Measurements from ENCODE around the gene KRTCAP2. TPM values are rescaled to one million over a fixed set of nuclear protein-coding genes. Genes with fewer than 3 reads are reported as not detected.

The KRTCAP2 gene
- total and polyA plus RNA-seq, 2 experiments from 2014 or later, result 189 to 484 TPM

- TF ChIP-seq EZH2phosphoT487 (IDR thresholded peaks at IDR 0.05; ENCODE audit: insufficient read depth, low read depth), result no peak
- no peak for TF ChIP-seq EZH2 (IDR thresholded peaks at IDR 0.05; ENCODE audit: insufficient read depth, poor library complexity, severe bottlenecking)
- Histone ChIP-seq H3K9me2 (ENCODE audit: insufficient read depth) (no peaks in the 10 kb centered on the region), H3K4me2 (ENCODE audit: unreplicated experiment) (no peak overlapping the region), H3K9me3 (ENCODE audit: low read depth) (no peaks in the 10 kb centered on the region), H3K79me2 (ENCODE audit: insufficient read depth) (no peaks in the 10 kb centered on the region), H2AFZ (no peak overlapping the region), H3F3A (ENCODE audit: insufficient read depth) (no peaks in the 10 kb centered on the region), H4K20me1 (ENCODE audit: insufficient read depth) (no peaks in the 10 kb centered on the region), H3K4me1 (ENCODE audit: insufficient read depth) (no peaks in the 10 kb centered on the region), H3K36me3 (ENCODE audit: low read depth) (no peaks in the 10 kb centered on the region; the same call in 1 of the 2 replicates), H3K27me3 (replicated peaks; ENCODE audit: insufficient read depth) (no peaks in the 10 kb centered on the region), H3K4me3 (no peak overlapping the region), H3K9ac (no peak overlapping the region), H3K27ac (no peak overlapping the region)
- DNase-seq, result no peak
- 82 to 85% methylated on average over 20 of the region's 20 CpGs for WGBS, 2 experiments (ENCODE audit: low coverage in 1 of 2, low lambda C conversion rate in 2 of 2, missing lambda C conversion rate in 2 of 2)
- in situ Hi-C loops (cut with MboI), result no loop called here
Observed at GRCh38 chr1:155183775-155184221, 10.7 kb upstream of the KRTCAP2 start.

GRCh38 chr1:155182052-155182550 is 9.0 kb upstream of the KRTCAP2 start:
- 90 to 93% methylated on average over 4 to 7 of the region's 7 CpGs for WGBS, 2 experiments (ENCODE audit: low coverage in 1 of 2, low lambda C conversion rate in 2 of 2, missing lambda C conversion rate in 2 of 2)
- Histone ChIP-seq H3F3A (ENCODE audit: insufficient read depth) (no peaks in the 10 kb centered on the region), H3K9ac (no peak overlapping the region), H3K4me2 (ENCODE audit: unreplicated experiment) (no peak overlapping the region), H3K27ac (no peak overlapping the region), H3K79me2 (ENCODE audit: insufficient read depth) (no peaks in the 10 kb centered on the region), H3K4me3 (no peak overlapping the region), H3K36me3 (ENCODE audit: low read depth) (no peaks in the 10 kb centered on the region; the same call in 1 of the 2 replicates), H3K4me1 (ENCODE audit: insufficient read depth) (no peaks in the 10 kb centered on the region), H3K9me3 (ENCODE audit: low read depth) (no peaks in the 10 kb centered on the region), H3K27me3 (replicated peaks; ENCODE audit: insufficient read depth) (no peaks in the 10 kb centered on the region), H4K20me1 (ENCODE audit: insufficient read depth) (no peaks in the 10 kb centered on the region), H3K9me2 (ENCODE audit: insufficient read depth) (no peaks in the 10 kb centered on the region), H2AFZ (no peak overlapping the region)
- TF ChIP-seq EZH2phosphoT487 (IDR thresholded peaks at IDR 0.05; ENCODE audit: insufficient read depth, low read depth) (no peak), EZH2 (IDR thresholded peaks at IDR 0.05; ENCODE audit: insufficient read depth, poor library complexity, severe bottlenecking) (no peak)
- DNase-seq, result no peak
- in situ Hi-C loops (cut with MboI), result no loop called here

GRCh38 chr1:155181371-155182051 is 8.4 kb upstream of the KRTCAP2 start:
- no peaks in the 10 kb centered on the region for H3K27me3 ChIP-seq (replicated peaks; ENCODE audit: insufficient read depth)
- no peaks in the 10 kb centered on the region; the same call in 1 of the 2 replicates for H3K36me3 ChIP-seq (ENCODE audit: low read depth)
- no peaks in the 10 kb centered on the region for H3K4me1 ChIP-seq (ENCODE audit: insufficient read depth)
- 94 to 96% methylated on average over 18 of the region's 18 CpGs for WGBS, 2 experiments (ENCODE audit: low coverage in 1 of 2, low lambda C conversion rate in 2 of 2, missing lambda C conversion rate in 2 of 2)
- H4K20me1 ChIP-seq (ENCODE audit: insufficient read depth), result no peaks in the 10 kb centered on the region
- no peak for DNase-seq
- no peak overlapping the region for H3K4me2 ChIP-seq (ENCODE audit: unreplicated experiment)
- in situ Hi-C loops (cut with MboI), result no loop called here
- H3K9ac ChIP-seq, result no peak overlapping the region
- H3K9me2 ChIP-seq (ENCODE audit: insufficient read depth), result no peaks in the 10 kb centered on the region
- no peak overlapping the region for H2AFZ ChIP-seq
- no peaks in the 10 kb centered on the region for H3K79me2 ChIP-seq (ENCODE audit: insufficient read depth)
- H3K27ac ChIP-seq, result no peak overlapping the region
- no peak overlapping the region for H3K4me3 ChIP-seq
- H3F3A ChIP-seq (ENCODE audit: insufficient read depth), result 0 out of 2 replicates have a peak, but pooled peaks cover under 1% of the 10 kb centered on the region
- no peaks in the 10 kb centered on the region for H3K9me3 ChIP-seq (ENCODE audit: low read depth)
- TF ChIP-seq EZH2 (IDR thresholded peaks at IDR 0.05; ENCODE audit: insufficient read depth, poor library complexity, severe bottlenecking) (no peak), EZH2phosphoT487 (IDR thresholded peaks at IDR 0.05; ENCODE audit: insufficient read depth, low read depth) (no peak)

GRCh38 chr1:155179112-155180031 is 6.3 kb upstream of the KRTCAP2 start:
- Histone ChIP-seq H3K4me2 (ENCODE audit: unreplicated experiment) (no peak overlapping the region), H3K9ac (no peak overlapping the region), H3K9me2 (ENCODE audit: insufficient read depth) (no peaks in the 10 kb centered on the region), H3K9me3 (ENCODE audit: low read depth) (no peaks in the 10 kb centered on the region), H3K36me3 (ENCODE audit: low read depth) (no peaks in the 10 kb centered on the region; the same call in 1 of the 2 replicates), H3K4me3 (no peak overlapping the region), H2AFZ (no peak overlapping the region), H3K27me3 (replicated peaks; ENCODE audit: insufficient read depth) (no peaks in the 10 kb centered on the region), H3K79me2 (ENCODE audit: insufficient read depth) (no peaks in the 10 kb centered on the region), H4K20me1 (ENCODE audit: insufficient read depth) (no peaks in the 10 kb centered on the region), H3F3A (ENCODE audit: insufficient read depth) (peaks cover 5% of the 10 kb centered on the region; the same call in 1 of the 2 replicates), H3K27ac (no peak overlapping the region), H3K4me1 (ENCODE audit: insufficient read depth) (no peaks in the 10 kb centered on the region)
- TF ChIP-seq EZH2phosphoT487 (IDR thresholded peaks at IDR 0.05; ENCODE audit: insufficient read depth, low read depth) (no peak), EZH2 (IDR thresholded peaks at IDR 0.05; ENCODE audit: insufficient read depth, poor library complexity, severe bottlenecking) (no peak)
- no peak for DNase-seq
- 94% methylated on average over 30 to 31 of the region's 31 CpGs for WGBS, 2 experiments (ENCODE audit: low coverage in 1 of 2, low lambda C conversion rate in 2 of 2, missing lambda C conversion rate in 2 of 2)
- in situ Hi-C loops (cut with MboI), result no loop called here
